DMS 273 (cell line): ENCODE results near the gene AFAP1.
A peak's percentile ranks its signal among the peaks of the same experiment; 100 is the strongest.

Source experiments
- DNase-seq: peaks from one replicate; lab custom pipeline; 2025; ENCODE audit not compliant: unreplicated experiment; lab: John Stamatoyannopoulos, UW

Gene AFAP1

DNA sequence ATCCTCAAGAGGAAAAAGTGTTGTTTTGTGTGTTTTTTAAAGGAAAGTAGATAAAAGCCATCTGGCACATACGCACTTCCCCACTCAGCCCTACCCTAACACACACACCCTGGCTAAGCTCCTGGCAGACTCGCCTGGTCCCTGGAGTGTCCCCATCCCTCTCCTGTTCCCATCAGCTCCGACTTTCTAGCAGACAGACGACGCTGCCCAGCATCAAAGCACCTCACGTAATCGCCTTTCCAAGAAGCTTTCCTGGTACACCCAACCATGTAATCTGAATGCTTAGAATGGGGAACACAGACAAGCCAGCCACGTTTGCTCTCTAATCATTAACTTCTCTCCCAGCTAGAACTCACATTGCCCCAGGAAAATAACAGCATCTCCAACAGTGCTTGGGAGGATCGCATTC lies 116.2 kb downstream of the AFAP1 start:
- no peak for DNase-seq

DNA sequence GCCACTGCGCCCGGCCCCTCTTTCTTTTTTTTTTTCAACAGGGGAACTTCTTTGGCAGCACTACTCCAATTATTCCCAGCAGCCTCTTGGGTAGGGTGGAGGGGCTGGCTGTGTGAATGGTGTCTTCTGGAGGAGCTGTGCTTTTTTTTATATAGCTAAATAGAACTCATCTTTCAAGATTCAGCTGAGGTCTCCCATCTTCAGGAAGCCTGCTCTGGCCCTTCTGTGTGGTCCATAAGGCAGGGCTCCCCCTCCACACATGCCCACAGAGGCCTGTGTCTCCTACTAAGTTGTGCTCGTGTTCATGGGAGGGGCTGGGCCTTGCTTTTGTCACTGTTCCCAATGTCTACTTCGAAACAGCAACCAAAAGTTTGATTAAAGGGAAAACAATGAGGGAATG lies 116.8 kb downstream of the AFAP1 start:
- no peak for DNase-seq

DNA sequence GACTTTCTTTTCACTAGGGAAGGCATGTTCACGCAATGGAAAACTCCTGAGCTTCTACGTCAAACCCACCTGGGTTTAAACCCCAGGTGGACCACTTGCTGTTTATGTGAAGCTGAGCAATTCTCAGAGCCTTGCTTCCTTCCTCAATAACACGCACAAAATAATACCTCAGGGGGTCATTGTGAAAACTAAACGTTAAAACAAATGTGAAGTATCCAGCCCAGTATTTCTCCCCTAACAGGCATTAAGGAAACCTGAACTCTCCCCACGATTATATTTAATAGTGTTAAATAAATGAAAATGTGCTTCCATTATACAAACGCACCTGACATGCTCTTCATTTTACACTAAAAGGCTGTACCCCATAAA lies 117.5 kb downstream of the AFAP1 start:
- DNase-seq = no peak

DNA sequence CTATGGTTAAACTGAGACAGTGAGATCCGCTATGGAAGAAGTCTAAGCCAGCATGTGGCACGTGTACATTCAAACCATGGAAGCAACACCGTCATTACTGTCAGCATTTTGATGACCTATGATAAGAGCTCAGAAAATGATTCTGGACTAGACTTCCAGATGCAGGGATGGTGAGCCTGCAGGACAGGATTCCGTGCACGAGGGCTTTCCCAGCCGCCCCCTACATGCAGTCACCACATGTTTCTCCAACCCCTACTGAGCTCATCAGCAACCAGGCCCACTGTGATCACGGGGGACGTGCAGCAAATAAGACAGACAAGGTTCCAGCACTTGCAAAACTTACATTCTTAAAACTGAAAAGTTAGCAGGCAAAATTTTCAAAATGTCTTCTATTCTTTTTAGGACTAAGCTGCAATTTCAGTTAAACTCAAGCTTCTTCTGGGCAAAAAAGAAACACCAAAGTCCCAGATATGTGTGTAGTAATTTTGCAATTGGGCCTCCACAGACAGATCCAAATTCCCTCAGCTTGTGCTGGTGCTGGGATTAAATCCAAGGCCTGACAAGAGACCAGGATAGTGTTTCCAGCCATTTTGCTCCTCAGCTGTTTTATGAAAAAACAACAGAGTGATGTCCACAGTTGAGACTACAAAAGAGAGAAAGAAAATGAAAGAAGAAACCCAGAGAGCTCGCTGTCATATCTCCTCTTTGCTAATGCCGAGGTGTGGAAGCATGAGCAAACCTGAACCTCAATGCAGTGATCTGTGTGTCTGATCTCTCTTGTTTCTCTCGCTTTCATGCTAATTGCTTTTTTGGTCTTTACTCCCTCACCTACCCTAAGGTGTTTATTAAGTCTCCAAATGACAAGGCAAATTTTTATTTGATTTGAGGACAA lies 118.2 kb downstream of the AFAP1 start:
- no peak for DNase-seq

DNA sequence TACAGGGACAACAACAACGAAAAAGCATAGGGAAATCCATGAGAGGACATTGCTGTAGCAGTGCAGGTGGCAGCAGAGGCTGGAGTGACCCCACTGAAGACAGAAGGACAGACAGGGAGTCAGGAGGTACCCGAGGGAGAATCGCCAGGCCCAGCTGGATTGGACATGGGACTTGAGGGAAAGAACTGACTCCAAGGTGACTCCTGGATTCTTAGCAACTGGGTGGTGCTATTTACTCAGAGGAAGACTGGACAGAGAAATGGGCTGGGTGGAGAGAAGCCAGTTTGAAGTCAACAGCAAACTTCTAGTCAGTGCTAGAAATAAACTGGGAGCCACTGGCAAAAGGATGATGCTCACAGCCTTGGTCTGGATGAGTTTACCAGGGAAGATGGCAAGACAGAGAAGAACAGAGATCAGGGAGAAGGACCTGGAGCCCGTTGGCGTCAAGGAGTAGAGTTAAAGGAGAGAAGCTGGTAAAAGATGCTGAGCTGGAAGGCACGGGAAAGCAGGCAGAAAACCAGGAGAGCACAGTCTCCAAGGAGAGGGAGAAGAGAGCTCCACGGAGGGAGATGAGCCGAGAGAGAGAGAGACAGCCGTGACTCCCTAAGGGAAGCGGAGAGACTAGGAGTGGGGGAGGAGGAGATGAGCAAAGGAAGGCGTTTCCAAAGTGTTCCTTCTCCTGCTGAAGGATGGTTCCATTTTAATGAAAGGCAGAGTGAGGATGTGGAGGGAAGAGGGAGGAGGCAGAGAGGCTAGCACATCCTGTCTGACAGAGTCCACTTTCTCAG lies 119.4 kb downstream of the AFAP1 start:
- no peak for DNase-seq

DNA sequence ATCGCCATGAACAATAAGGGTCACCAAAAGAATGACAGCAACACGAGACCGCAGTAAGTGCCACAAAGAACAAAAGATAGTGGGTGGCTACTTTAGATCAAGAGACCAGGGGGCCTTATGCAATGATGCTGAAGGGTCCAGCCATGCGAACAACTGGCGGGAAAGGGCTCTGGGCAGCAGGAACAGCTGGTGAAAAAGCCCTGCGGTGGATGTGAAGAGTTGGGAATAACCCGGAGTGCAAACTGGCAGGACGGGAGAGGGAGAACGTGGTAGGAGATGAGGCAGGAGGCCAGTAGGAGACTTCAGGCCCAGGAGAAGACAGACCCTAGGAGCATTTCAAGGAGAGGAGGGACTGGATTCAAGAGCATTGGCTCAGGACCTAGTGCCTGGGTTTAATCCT lies 120.2 kb downstream of the AFAP1 start:
- DNase-seq = no peak

DNA sequence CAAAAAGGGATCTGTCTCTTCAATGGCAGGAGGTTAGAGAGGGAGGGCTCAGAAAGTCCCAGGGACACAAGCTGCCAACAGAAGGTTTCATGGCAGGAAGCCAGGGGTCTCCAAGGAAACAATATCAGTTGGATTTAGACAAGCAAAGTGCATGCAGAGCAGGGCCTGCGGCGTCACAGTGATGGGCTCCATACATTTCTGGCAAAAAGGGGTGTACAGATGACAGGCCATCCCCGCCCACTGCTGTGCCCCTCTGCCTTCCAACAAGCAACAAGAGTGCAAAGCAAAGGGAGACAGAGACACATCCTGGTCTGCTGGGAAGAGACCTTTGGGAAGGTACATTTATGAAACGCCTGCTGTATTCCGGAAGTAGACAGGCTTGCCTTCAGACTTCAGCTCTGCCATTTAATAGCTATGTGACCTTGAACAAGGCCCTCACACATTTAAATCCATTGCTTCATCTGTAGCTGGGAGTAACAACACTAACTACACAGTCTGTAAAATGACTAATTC lies 121.2 kb downstream of the AFAP1 start:
- DNase-seq = peak; percentile 90

DNA sequence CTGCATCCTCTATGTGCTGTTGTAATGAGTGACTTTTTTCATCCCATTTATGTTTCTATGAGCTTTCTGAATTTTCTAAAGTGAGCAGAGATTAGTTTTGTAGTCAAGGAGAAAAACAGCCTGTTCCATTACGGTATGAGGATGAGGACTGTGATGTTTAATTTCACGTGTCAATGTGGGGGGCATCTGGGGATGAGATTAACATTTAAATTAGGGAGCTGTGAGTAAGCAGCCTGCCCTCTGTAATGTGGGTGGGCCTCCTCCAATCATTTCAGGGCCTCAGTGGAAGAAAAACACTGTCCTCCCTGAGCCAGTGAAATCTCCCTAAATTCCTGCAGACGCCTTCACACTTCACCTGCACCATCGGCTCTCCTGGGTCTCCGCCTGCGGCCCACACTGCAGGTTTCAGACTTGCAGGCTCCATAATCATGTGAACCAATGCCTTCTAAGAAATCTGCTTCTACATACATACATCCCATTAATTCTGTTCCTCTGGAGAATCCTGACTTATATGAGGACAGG lies 121.7 kb downstream of the AFAP1 start:
- DNase-seq = no peak

DNA sequence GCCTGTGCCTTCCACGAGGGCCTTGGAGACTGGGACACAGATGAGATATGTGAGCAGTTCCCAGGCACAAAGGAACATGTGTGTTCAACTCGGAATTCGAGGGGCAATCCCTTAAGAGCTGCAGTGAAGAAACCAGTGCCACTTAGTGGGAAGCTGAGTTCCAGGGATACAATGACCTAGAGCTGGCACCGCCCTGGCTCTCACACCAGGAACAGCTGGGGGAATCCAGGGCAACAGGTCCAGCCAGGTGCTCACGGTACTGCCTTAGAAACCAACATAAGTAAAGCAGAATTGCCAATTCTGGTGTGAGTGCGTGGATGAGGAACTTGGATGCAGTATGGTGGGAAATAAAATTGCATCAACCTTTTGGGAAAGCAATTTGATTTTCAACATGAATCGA lies 122.9 kb downstream of the AFAP1 start:
- DNase-seq = peak; percentile 23

DNA sequence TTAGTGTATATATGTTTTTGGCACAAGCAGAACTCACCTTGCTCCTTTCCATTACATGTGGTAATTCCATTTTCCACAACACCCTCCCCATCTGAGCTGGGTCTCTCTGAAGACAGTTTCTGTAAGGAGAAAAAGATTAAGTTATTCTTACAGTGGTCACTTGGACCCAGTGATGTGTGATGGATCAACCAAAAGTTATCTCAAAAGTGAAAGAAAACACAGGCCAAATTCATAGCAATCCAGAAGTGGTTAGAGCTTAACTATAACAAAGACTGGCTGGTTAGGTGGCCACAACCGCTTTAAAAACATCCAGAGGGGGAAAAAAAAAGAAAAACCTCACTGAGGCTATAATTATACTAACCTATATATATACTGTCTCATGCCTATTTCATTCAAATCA lies 123.7 kb downstream of the AFAP1 start:
- DNase-seq = no peak

DNA sequence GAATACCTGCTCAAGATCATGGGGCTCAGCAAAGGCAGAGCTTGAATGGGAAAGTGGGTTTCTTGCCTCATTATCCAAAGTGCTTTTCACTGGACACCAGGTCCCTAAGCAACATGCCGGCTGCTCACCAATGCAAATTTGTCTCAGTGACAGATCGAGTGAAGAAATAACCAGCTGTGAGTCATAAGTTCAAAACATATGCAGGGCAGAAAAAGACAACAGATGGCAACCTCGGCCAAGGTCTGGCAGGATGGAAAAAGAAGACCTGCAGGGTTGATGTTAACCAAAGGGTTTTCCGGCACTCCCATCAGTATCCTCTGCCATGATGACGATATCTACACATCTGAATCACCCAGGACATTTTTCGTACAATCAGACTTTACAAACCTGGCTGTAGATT lies 124.1 kb downstream of the AFAP1 start:
- DNase-seq = peak; percentile 89

DNA sequence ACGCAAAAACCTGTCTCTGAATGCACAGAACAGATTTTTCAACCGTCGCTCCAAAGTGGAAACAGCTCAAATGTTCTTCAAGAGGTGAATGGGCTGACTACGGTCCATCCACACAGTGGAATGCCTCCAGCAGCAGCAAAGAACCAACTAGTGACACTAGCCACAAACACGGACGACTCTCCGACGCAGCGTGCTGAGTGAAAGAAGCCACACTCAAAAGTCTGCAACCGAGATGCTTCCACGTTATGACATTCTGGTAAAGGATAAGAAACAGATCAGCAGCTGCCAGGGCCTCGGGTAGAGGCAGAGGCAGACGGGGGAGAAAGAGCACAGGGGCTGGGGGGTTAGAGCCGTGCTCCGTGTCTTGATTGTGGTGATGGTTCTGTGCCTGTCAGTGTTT lies 125.2 kb downstream of the AFAP1 start:
- no peak for DNase-seq

DNA sequence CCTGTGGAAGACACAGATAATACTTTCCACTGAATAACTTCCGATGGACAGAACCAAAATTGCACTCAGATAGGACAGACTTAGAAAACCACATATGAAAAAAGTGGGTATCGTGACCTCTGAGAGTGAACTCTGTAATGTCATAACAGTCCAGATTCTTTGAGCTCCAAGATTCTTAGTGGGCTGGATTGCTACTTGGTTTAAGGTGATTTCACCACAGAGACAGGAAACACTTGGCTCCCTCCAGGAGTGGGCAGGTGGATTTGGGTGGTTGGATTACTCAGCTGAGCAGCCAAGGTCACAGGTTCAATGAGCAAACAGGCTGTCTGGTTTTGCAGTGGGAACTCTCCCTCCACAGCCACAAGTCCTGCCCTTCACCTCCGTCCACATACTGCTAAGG lies 126.0 kb downstream of the AFAP1 start:
- no peak for DNase-seq

DNA sequence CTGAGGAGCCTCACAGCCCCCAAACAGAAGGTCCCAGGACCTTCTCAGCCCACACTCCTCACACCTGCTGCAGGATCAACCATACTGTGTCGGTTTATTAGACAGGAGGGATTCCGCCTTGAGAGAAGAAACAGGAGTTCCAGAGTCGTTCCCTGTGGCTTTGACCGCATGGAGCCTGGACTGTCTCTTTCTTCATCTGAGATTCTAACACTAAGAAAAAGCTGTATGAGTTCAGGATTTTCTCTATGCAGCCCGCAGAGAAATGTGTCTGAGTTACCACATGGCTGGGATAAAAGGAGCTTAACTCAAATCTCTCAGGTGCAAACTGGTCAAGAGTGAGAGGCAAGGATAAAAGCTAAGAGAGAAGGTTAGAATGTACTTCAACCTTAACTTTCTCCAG lies 126.7 kb downstream of the AFAP1 start:
- DNase-seq = no peak

DNA sequence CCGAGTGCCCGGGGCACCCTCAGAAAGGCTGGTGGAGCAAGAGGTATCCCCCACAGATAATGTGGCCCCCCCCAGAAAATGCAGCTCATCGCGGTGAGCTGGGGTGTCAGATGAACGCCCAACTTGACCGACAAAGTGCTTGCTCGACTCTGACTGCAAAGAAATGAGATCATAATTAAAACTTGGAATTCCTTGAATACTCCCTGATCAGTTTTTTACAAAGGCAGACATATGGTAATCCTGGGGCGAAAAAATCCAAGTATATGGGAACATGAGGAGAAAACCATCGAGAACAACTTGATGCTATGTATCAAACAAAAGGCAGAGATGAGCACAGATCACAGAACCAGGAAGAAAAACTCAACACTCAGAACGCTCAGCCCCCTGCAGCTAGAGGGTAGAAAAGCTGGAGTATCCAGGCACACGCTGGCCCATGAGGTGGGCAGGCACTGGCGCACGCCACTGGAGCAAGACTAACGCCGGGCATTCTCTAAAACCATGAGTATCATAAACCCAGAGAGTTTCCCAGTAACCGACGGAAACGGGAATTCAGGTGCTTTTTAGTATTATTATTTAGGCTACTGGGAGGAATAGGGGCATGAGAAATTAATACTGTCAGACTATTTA lies 127.3 kb downstream of the AFAP1 start:
- no peak for DNase-seq

DNA sequence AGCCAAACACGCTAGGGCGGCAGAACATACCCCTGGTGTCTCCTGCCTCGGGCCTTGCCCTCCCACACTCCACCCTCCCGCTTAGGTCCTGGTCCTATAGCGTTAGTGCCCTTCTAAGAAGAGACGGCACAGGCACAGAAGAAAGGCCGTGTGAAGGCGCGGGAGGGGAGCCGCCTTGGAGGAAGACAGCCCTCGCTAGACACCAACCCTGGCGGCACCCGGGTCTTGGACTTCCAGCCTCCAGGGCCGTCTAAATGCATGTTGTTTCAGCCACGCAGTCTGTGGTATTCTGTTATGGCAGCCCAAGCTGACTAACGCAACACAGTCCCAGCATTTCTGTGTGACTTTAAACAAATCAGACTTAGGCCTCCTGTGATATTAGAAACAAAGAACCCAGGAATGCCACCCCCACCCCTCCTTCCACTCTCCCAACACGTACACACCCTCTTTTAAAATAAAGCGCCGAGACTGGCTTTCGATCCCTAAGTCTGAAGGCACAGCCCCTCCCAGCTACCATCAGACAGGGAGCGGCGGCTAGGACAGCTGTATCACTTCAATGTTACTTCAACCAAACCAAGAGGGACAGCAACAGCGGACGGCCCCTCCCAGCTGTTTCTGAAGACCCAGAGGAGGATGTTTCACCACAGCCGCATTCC lies 128.0 kb downstream of the AFAP1 start:
- DNase-seq = no peak

DNA sequence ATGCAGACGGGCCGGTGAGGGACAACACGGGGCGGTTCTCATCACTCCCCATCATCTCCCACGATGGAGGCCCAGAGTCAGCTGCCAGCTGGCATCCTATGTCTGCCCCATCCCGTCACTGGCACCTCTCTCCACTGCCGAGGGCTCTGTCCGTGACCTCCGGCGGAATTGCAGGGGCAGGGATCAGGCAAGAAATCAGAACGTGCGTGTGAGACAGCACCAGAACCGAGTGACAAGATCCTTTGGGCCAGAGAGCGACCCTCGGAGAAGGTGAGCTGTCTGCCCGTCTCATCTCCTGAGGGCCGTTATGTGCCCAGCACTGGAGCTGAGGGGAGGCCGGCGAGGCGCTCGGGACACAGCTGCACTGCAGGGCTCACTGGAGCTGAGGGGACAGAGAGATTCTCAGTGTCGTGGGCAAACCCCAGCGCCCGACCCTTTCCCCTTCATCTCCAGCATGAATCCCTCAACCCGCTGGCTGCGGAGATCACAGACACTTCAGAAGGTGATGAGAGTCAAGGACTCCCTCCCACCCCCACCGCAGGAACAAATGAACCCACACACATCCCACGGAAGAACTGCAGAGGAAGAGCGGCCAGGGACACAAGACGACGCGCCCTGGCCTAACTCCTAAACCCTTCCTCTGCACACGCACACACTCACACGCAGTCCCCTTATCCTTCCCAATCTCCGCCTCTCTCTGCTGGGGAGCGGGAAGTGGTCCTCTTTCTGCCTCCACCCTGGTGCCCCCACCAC lies 128.7 kb downstream of the AFAP1 start:
- DNase-seq = no peak

DNA sequence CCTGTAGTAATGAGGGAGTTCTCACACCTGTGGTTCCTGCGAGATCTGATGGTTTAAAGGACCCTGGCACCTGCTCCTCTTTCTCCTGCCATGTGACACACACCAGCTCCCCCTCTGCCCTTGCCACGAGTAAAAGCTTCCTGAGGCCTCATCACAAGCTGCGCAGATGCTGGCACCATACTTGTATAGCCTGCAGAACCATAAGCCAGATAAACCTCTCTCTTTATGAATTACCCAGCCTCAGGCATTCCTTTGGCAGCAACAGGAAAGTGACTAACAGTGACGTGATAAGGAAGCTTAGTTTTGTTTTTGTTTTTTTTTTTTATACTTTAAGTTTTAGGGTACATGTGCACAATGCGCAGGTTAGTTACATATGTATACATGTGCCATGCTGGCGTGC lies 130.9 kb downstream of the AFAP1 start:
- DNase-seq = no peak

DNA sequence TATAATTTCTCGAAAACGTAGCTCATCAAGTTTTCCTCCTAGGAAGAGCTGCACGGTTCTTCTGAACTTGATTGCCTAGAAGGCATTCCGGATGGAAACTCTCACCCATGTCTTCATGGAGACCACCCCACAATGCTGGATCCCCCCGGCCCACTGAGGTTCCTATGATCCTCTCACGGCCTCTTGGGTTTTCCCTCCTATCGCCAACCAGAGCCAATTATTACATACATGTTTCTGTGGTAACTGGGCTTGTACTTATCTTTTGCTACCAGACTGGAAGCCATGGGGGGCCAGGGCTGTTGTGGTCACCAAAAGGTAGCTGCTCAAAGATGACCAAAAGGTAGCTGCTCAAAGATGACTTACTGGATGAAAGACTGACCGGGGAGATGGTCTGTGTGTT lies 131.5 kb downstream of the AFAP1 start:
- no peak for DNase-seq

DNA sequence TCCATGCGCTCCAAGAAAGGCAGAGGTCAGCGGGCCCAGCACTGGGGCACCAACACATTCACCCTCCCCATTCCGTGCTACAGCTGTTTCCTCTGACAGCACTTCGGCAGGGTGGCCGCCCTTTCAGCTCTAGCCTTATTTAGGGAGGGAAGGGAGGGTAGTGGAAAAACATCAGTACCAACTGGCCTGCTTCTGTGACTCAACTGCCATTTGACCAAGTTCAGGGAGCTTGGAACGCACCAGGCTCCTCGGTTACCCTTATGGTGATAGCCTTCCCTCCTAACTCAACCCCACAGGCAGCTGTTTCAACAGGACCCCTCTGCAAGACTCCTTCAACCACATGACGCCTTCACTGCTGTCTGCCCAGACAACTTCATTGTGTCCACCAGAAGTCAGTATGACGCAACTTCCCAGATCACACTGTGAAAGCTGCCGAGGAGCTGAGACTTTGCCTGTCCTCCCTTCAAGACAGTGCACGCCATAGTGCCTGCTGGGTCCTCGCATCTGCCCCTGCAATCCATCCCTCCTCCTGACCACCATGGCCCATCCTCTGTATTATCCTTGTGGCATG lies 132.2 kb downstream of the AFAP1 start:
- DNase-seq = no peak
